ENCODE data around the gene ROBO2. TPM values are rescaled to one million over a fixed set of nuclear protein-coding genes. Genes with fewer than 3 reads are reported as not detected.

Gene ROBO2
- total RNA-seq, 1 donor from 2014 or later = 0.79 TPM

DNA sequence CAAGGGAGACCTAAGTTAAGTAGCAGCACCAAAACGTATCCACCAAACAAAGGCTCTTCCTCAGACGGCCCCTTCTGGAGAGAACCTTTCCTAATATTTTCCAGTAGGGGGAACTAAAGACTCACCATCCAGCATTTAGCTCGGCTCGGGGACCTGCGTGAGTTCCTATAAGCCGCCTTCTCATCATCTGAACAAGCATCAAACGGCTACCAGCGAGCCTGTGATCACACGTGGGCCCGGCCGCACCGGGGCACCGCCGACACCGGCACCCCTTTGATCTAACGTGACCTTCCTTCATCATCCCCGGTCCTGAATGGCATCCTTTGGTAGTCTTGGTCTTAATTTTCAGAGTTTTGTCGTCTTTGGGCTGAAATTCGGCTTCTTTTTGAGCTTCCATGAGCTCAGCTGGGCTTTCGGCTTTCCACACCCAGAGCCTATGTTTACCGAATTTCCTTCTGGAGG, 1.4 kb upstream of the ROBO2 start:
- peak; percentile 28 for FAIRE-seq

GRCh38 chr3:77038930-77039605, 831 bp upstream of the ROBO2 start:
- peak; percentile 42 for DNase-seq (ENCODE audit: low read depth)
- peak overlapping the region; percentile 41 for H3K4me3 ChIP-seq (ENCODE audit: low read depth, low read length)
- FAIRE-seq = no peak

More for the DNA sequence above, 1.4 kb upstream of the ROBO2 start:
- no peaks in the 10 kb centered on the region for H3K36me3 ChIP-seq (ENCODE audit: control insufficient read depth, insufficient read depth, low read length)
- TF ChIP-seq, protein P1, sequence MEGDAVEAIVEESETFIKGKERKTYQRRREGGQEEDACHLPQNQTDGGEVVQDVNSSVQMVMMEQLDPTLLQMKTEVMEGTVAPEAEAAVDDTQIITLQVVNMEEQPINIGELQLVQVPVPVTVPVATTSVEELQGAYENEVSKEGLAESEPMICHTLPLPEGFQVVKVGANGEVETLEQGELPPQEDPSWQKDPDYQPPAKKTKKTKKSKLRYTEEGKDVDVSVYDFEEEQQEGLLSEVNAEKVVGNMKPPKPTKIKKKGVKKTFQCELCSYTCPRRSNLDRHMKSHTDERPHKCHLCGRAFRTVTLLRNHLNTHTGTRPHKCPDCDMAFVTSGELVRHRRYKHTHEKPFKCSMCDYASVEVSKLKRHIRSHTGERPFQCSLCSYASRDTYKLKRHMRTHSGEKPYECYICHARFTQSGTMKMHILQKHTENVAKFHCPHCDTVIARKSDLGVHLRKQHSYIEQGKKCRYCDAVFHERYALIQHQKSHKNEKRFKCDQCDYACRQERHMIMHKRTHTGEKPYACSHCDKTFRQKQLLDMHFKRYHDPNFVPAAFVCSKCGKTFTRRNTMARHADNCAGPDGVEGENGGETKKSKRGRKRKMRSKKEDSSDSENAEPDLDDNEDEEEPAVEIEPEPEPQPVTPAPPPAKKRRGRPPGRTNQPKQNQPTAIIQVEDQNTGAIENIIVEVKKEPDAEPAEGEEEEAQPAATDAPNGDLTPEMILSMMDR (IDR thresholded peaks at IDR 0.05; ENCODE audit: insufficient read depth, low read length, severe bottlenecking) = peak; percentile 74
- peak; percentile 77 for DNase-seq (ENCODE audit: low read depth)
- peaks cover 10% of the 10 kb centered on the region for H3K27me3 ChIP-seq (ENCODE audit: control insufficient read depth, insufficient read depth, low read length)
- H3K4me3 ChIP-seq (ENCODE audit: low read depth, low read length) = peak overlapping the region; percentile 19

DNA sequence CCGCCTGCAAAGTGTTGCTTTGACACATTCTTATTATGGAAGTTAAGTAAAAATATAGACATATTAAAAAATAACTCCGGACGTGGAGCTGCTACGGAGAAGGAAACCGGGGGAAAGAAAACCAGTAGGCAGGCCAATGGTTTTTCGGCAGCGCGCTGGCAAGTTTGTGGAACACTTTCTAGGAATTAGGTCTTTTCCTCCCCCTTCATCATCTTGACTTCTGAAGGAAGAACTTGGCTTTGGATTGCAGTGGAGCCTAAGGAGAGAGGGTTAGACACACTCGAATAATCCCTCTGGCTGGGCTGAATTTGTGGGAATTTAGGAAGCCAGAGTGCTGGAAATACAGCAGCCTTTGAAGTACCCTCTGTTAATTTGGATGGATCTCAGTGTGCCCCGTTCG, 317 bp downstream of the ROBO2 start:
- Histone ChIP-seq H3K27me3 (ENCODE audit: control insufficient read depth, insufficient read depth, low read length) (peaks cover 10% of the 10 kb centered on the region), H3K4me3 (ENCODE audit: low read depth, low read length) (peak overlapping the region; percentile 41), H3K36me3 (ENCODE audit: control insufficient read depth, insufficient read depth, low read length) (no peaks in the 10 kb centered on the region)
- FAIRE-seq (no peak), DNase-seq (ENCODE audit: low read depth) (no peak)
- TF ChIP-seq, protein P1 (IDR thresholded peaks at IDR 0.05; ENCODE audit: insufficient read depth, low read length, severe bottlenecking) = no peak

More at GRCh38 chr3:77038930-77039605, 831 bp upstream of the ROBO2 start:
- TF ChIP-seq, protein P1 (IDR thresholded peaks at IDR 0.05; ENCODE audit: insufficient read depth, low read length, severe bottlenecking) = no peak
- Histone ChIP-seq H3K27me3 (ENCODE audit: control insufficient read depth, insufficient read depth, low read length) (peaks cover 10% of the 10 kb centered on the region), H3K36me3 (ENCODE audit: control insufficient read depth, insufficient read depth, low read length) (no peaks in the 10 kb centered on the region)

- peaks cover 10% of the 10 kb centered on the region for H3K27me3 ChIP-seq (ENCODE audit: control insufficient read depth, insufficient read depth, low read length)
- DNase-seq (ENCODE audit: low read depth) (no peak), FAIRE-seq (no peak)
- H3K36me3 ChIP-seq (ENCODE audit: control insufficient read depth, insufficient read depth, low read length) = no peaks in the 10 kb centered on the region
- TF ChIP-seq, protein P1 (IDR thresholded peaks at IDR 0.05; ENCODE audit: insufficient read depth, low read length, severe bottlenecking) = no peak
- no peak overlapping the region for H3K4me3 ChIP-seq (ENCODE audit: low read depth, low read length)
Observed at GRCh38 chr3:77040926-77041722, 1.2 kb downstream of the ROBO2 start.

DNA sequence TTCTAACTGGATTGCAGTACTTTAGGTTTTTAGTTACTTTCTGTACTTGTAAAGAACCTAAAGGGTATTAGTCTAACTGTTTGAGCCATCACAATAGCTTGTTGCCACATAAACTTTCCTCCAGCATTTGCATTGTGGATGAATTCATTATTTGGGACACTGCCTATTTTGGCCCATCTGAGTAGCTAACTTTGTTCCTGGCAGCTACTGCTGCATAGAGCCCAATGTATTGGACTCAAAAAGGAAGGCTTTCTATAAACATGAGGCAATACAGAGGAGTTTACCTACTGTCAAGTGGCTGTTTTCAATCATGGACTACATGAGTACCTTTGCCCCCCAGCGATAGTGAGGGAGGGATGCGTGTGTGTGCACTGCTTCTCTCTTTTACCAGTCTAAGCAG, 1.9 kb downstream of the ROBO2 start:
- Histone ChIP-seq H3K27me3 (ENCODE audit: control insufficient read depth, insufficient read depth, low read length) (peaks cover 10% of the 10 kb centered on the region), H3K36me3 (ENCODE audit: control insufficient read depth, insufficient read depth, low read length) (no peaks in the 10 kb centered on the region), H3K4me3 (ENCODE audit: low read depth, low read length) (no peak overlapping the region)
- FAIRE-seq = no peak
- TF ChIP-seq, protein P1 (IDR thresholded peaks at IDR 0.05; ENCODE audit: insufficient read depth, low read length, severe bottlenecking) = no peak
- DNase-seq (ENCODE audit: low read depth) = no peak
